PC-9 (cell line): ENCODE data around the gene MED13L. TPM values are rescaled to one million over a fixed set of nuclear protein-coding genes. Genes with fewer than 3 reads are reported as not detected.
A peak's percentile ranks its signal among the peaks of the same experiment; 100 is the strongest.

Source experiments
- BruUV-seq: library from RNA; stranded (reverse); fragments of 400-500 nt; replicated peaks from 2 replicates; lab custom pipeline; 2021; lab: Mats Ljungman, UMichigan
- CTCF ChIA-PET: fragments of 300-600 bp; sonication (Branson Sonifier 250); formaldehyde crosslinking; loops from one replicate; lab custom pipeline; 2022; ENCODE audit warnings: antibody characterized with exemption; lab: Charles Lee
- POLR2A ChIA-PET: fragments of 300-600 bp; sonication (Branson Sonifier 250); formaldehyde crosslinking; loops from one replicate; lab custom pipeline; 2022; ENCODE audit warnings: antibody characterized with exemption; ENCODE audit not compliant: unreplicated experiment; lab: Charles Lee
- DNase-seq, 2 experiments: peaks; one replicate each; pipeline versions ENCODE4 v3.0.0 to v3.0.0-alpha.2; 2015 to 2022; ENCODE audit warnings: mixed read lengths in 1 of 2
- H2AFZ ChIP-seq: fragments of 200-600 bp; sonication (generic); 2 replicates; pipeline ENCODE4 v1.8.1; 2017; ENCODE audit warnings: antibody characterized with exemption
- H3F3A ChIP-seq: fragments of 200-600 bp; sonication (generic); 2 replicates; pipeline ENCODE4 v1.8.1; 2017; ENCODE audit warnings: antibody characterized with exemption, mild to moderate bottlenecking, low read depth; ENCODE audit not compliant: insufficient read depth
- H3K27ac ChIP-seq: fragments of 200-600 bp; sonication (generic); 2 replicates; pipeline ENCODE4 v1.6.1; 2016; ENCODE audit warnings: mixed run types
- H3K27me3 ChIP-seq: fragments of 200-600 bp; sonication (generic); 2 replicates; pipeline ENCODE4 v1.6.1; 2016; ENCODE audit warnings: low read depth, mixed run types; ENCODE audit not compliant: insufficient read depth
- H3K36me3 ChIP-seq: fragments of 200-600 bp; sonication (generic); 2 replicates; pipeline ENCODE4 v1.6.1; 2016; ENCODE audit warnings: low read depth, mixed run types
- H3K4me1 ChIP-seq: fragments of 200-600 bp; sonication (generic); replicated peaks from 2 replicates; pipeline ENCODE4 v1.6.1; 2016; ENCODE audit warnings: mixed run types; ENCODE audit not compliant: insufficient read depth
- H3K4me2 ChIP-seq: fragments of 200-600 bp; sonication (generic); 2 replicates; pipeline ENCODE4 v1.6.1; 2017; ENCODE audit warnings: mixed run types
- H3K4me3 ChIP-seq: fragments of 200-600 bp; sonication (generic); 2 replicates; pipeline ENCODE4 v1.6.1; 2016; ENCODE audit warnings: mixed run types
- H3K79me2 ChIP-seq: fragments of 200-600 bp; sonication (generic); 2 replicates; pipeline ENCODE4 v1.6.1; 2017; ENCODE audit warnings: low read depth, mixed run types
- H3K9me2 ChIP-seq: fragments of 200-600 bp; sonication (generic); 2 replicates; pipeline ENCODE4 v1.8.1; 2017; ENCODE audit warnings: mild to moderate bottlenecking; ENCODE audit not compliant: insufficient read depth
- H3K9me3 ChIP-seq: fragments of 200-600 bp; sonication (generic); 2 replicates; pipeline ENCODE4 v1.8.1; 2016; ENCODE audit warnings: low read depth; ENCODE audit not compliant: insufficient read depth
- H4K20me1 ChIP-seq: fragments of 200-600 bp; sonication (generic); 2 replicates; pipeline ENCODE4 v1.8.1; 2017; ENCODE audit not compliant: insufficient read depth
- CTCF ChIP-seq: fragments of 200-600 bp; sonication (generic); conservative IDR thresholded peaks from 2 replicates; pipeline ENCODE4 v1.6.1; 2017; ENCODE audit warnings: mixed run types, antibody characterized with exemption, mild to moderate bottlenecking, moderate library complexity
- EZH2 ChIP-seq: fragments of 200-600 bp; sonication (generic); IDR thresholded peaks from 2 replicates; pipeline ENCODE4 v1.8.0; 2017; ENCODE audit warnings: antibody characterized with exemption, low read depth
- intact Hi-C: fragments of 100-400 bp; cut with micrococcal nuclease; formaldehyde crosslinking; loops from one replicate; pipeline ENCODE4 v1.10.0; 2022; ENCODE audit not compliant: unreplicated experiment
- total RNA-seq: library from RNA; stranded (reverse); gene quantifications from 2 replicates; pipeline ENCODE4 v1.2.3, GENCODE V29; 2021

The MED13L gene
- total RNA-seq, 1 experiment from 2014 or later, result 89.5 TPM

GRCh38 chr12:116169071-116169470 lies 108.4 kb downstream of the MED13L start:
- Histone ChIP-seq H4K20me1 (peaks cover 55% of the 10 kb centered on the region), H3K9me2 (no peaks in the 10 kb centered on the region), H3K4me1 (peaks cover 41% of the 10 kb centered on the region), H3F3A (peaks cover 24% of the 10 kb centered on the region; the same call in 1 of the 2 replicates), H3K4me2 (no peak overlapping the region), H3K27ac (no peak overlapping the region), H3K79me2 (peaks cover 96% of the 10 kb centered on the region), H3K27me3 (no peaks in the 10 kb centered on the region), H3K4me3 (no peak overlapping the region), H3K36me3 (no peaks in the 10 kb centered on the region), H3K9me3 (no peaks in the 10 kb centered on the region), H2AFZ (no peak overlapping the region)
- TF ChIP-seq EZH2, result no peak
- TF ChIP-seq CTCF, result no peak
- DNase-seq, result no peak
- ChIA-PET POLR2A (no interaction called here), CTCF (no interaction called here)
- no TSS peak for BruUV-seq
- intact Hi-C loops, result no loop called here

- no peak for DNase-seq
- Histone ChIP-seq H2AFZ (no peak overlapping the region), H3K27ac (peak overlapping the region; percentile 59; the same call in 1 of the 2 replicates), H3K9me2 (no peaks in the 10 kb centered on the region; the same call in 1 of the 2 replicates), H4K20me1 (peaks cover 32% of the 10 kb centered on the region), H3K4me2 (peak overlapping the region; percentile 60; the same call in 1 of the 2 replicates), H3K36me3 (no peaks in the 10 kb centered on the region), H3K4me3 (no peak overlapping the region), H3K9me3 (no peaks in the 10 kb centered on the region), H3K27me3 (no peaks in the 10 kb centered on the region), H3F3A (peaks cover 24% of the 10 kb centered on the region; the same call in 1 of the 2 replicates), H3K4me1 (peaks cover 42% of the 10 kb centered on the region), H3K79me2 (peaks cover 95% of the 10 kb centered on the region)
- BruUV-seq, result no TSS peak
- ChIA-PET CTCF (no interaction called here), POLR2A (no interaction called here)
- TF ChIP-seq CTCF (no peak), EZH2 (no peak)
- intact Hi-C loops, result no loop called here
These were observed 111.2 kb downstream of the MED13L start for GRCh38 chr12:116166306-116166705.

GRCh38 chr12:116165036-116165425 lies 112.5 kb downstream of the MED13L start:
- peaks cover 95% of the 10 kb centered on the region for H3K79me2 ChIP-seq

More at GRCh38 chr12:116165036-116165425, 112.5 kb downstream of the MED13L start:
- H4K20me1 ChIP-seq, result peaks cover 33% of the 10 kb centered on the region
- peaks cover 36% of the 10 kb centered on the region for H3F3A ChIP-seq
- peak overlapping the region; percentile 59 for H3K27ac ChIP-seq
- H3K4me3 ChIP-seq, result peak overlapping the region; percentile 15; the same call in 1 of the 2 replicates
- POLR2A ChIA-PET, result interaction anchor here (0.6 kb wide), 1 partner anchor 78 kb away, joined by 5 read pairs; no protein-coding TSS in a partner anchor
- no peak for TF ChIP-seq EZH2
- TF ChIP-seq CTCF, result no peak
- no peaks in the 10 kb centered on the region for H3K27me3 ChIP-seq
- no peaks in the 10 kb centered on the region for H3K9me3 ChIP-seq
- intact Hi-C loops, result no loop called here
- BruUV-seq, result no TSS peak
- H2AFZ ChIP-seq, result no peak overlapping the region
- H3K36me3 ChIP-seq, result no peaks in the 10 kb centered on the region
- CTCF ChIA-PET, result interaction anchor here (0.6 kb wide), 1 partner anchor 43 kb away, joined by 4 read pairs; no protein-coding TSS in a partner anchor
- H3K4me2 ChIP-seq, result peak overlapping the region; percentile 60
- no peaks in the 10 kb centered on the region; the same call in 1 of the 2 replicates for H3K9me2 ChIP-seq
- peak in 1 of 2 experiments; percentile 83 for DNase-seq
- peaks cover 54% of the 10 kb centered on the region for H3K4me1 ChIP-seq
